OCI-M2 (cell line): Measurements from ENCODE around the gene MLIP.
"Not testable (repeated sequence)": the region's sequence is repeated elsewhere in the genome, so short reads cannot be mapped to it uniquely, and the experiment has no call there.

Source experiments
- DNase-seq: peaks from one replicate; lab custom pipeline; 2025; ENCODE audit not compliant: unreplicated experiment; lab: John Stamatoyannopoulos, UW

MLIP gene

GRCh38 chr6:54111341-54112045 is at the start of gene MLIP:
Gene MLIP, plus strand, starts transcription at chr6:54111443. Its CDS starts 37 bp downstream, at chr6:54111480.
- no peak for DNase-seq

- DNase-seq = no peak
Observed at GRCh38 chr6:54063228-54063539, 48.1 kb upstream of the MLIP start.

- DNase-seq = no peak
Observed at GRCh38 chr6:54068694-54069093, 42.5 kb upstream of the MLIP start.

GRCh38 chr6:54070025-54070424 is 41.2 kb upstream of the MLIP start:
- no peak for DNase-seq

- DNase-seq = no peak
Observed at GRCh38 chr6:54071821-54072340, 39.4 kb upstream of the MLIP start.

- DNase-seq = no peak
Observed at GRCh38 chr6:54072635-54073313, 38.5 kb upstream of the MLIP start.

GRCh38 chr6:54073487-54073886 is 37.8 kb upstream of the MLIP start:
- DNase-seq = no peak

GRCh38 chr6:54074109-54074508 is 37.1 kb upstream of the MLIP start:
- no peak for DNase-seq

- DNase-seq = no peak
Observed at GRCh38 chr6:54074578-54075195, 36.6 kb upstream of the MLIP start.

GRCh38 chr6:54076159-54076789 is 35.0 kb upstream of the MLIP start:
- DNase-seq = no peak

GRCh38 chr6:54081499-54081898 is 29.7 kb upstream of the MLIP start:
- not testable (repeated sequence) for DNase-seq

GRCh38 chr6:54083287-54083686 is 28.0 kb upstream of the MLIP start:
- no peak for DNase-seq

- DNase-seq = no peak
Observed at GRCh38 chr6:54084231-54084630, 27.0 kb upstream of the MLIP start.

- DNase-seq = no peak
Observed at GRCh38 chr6:54085047-54085446, 26.2 kb upstream of the MLIP start.

- DNase-seq = no peak
Observed at GRCh38 chr6:54085541-54085940, 25.7 kb upstream of the MLIP start.

GRCh38 chr6:54086439-54086838 is 24.8 kb upstream of the MLIP start:
- DNase-seq = no peak

GRCh38 chr6:54087721-54088120 is 23.5 kb upstream of the MLIP start:
- no peak for DNase-seq

GRCh38 chr6:54093326-54093948 is 17.8 kb upstream of the MLIP start:
- no peak for DNase-seq

- no peak for DNase-seq
Observed at GRCh38 chr6:54094293-54094692, 16.9 kb upstream of the MLIP start.

- no peak for DNase-seq
Observed at GRCh38 chr6:54094786-54095185, 16.5 kb upstream of the MLIP start.

GRCh38 chr6:54095723-54096122 is 15.5 kb upstream of the MLIP start:
- no peak for DNase-seq
